Breast epithelium (tissue), 3 donors: ENCODE data around the gene TTLL3.

Experiments
- POLR2AphosphoS5 ChIP-seq, 3 donors: sonication (generic); formaldehyde crosslinking; IDR thresholded peaks; one replicate each; pipeline ENCODE4 v1.6.1; 2017; ENCODE audit warnings: antibody characterized with exemption in 3 of 3
- TF ChIP-seq, protein P1 (sequence below), 3 donors: fragments of 450-650 bp; IDR thresholded peaks; one replicate each; pipeline ENCODE4 v1.5.1; 2016 to 2017; ENCODE audit warnings: antibody characterized with exemption in 3 of 3, mild to moderate bottlenecking in 3 of 3, moderate library complexity in 3 of 3

DNA sequence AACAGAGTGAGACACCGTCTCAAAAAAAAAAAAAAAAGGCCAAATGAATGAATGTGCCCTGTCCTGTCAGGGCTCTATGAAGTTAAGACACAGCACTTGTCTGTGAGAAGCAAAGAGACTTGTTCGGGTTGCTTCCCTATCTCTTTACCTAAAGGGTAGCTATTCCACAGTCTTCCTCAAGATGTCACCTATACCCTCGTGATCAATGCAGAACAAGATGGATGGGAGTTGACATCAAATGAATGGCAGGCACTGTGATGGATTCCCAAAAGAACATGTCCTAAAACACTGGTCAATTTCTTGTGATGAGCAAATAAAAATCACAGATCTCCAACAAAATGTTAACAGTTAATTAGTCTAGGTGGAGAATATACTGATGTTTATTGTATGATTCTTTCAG, 27.3 kb upstream of the TTLL3 start:
- TF ChIP-seq, protein P1, sequence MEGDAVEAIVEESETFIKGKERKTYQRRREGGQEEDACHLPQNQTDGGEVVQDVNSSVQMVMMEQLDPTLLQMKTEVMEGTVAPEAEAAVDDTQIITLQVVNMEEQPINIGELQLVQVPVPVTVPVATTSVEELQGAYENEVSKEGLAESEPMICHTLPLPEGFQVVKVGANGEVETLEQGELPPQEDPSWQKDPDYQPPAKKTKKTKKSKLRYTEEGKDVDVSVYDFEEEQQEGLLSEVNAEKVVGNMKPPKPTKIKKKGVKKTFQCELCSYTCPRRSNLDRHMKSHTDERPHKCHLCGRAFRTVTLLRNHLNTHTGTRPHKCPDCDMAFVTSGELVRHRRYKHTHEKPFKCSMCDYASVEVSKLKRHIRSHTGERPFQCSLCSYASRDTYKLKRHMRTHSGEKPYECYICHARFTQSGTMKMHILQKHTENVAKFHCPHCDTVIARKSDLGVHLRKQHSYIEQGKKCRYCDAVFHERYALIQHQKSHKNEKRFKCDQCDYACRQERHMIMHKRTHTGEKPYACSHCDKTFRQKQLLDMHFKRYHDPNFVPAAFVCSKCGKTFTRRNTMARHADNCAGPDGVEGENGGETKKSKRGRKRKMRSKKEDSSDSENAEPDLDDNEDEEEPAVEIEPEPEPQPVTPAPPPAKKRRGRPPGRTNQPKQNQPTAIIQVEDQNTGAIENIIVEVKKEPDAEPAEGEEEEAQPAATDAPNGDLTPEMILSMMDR (IDR thresholded peaks at IDR 0.05), result no peak
- no peak for TF ChIP-seq POLR2AphosphoS5 (IDR thresholded peaks at IDR 0.05)
